Mesenchymal stem cell (in vitro differentiated cells and primary cell): ENCODE data around the gene SPECC1L.

ENCODE experiments used
- DNase-seq: peaks from one replicate; pipeline ENCODE4 v3.0.0-alpha.2; 2013
- H2AFZ ChIP-seq: one replicate; pipeline ENCODE4 v1.6.1; 2013; ENCODE audit warnings: low read depth, mild to moderate bottlenecking, control low read depth, inconsistent platforms, low read length, moderate library complexity
- H2AK5ac ChIP-seq: 2 replicates; pipeline ENCODE4 v1.6.1; 2013; ENCODE audit warnings: low read length, moderate library complexity, mild to moderate bottlenecking, inconsistent platforms; ENCODE audit not compliant: severe bottlenecking
- H2BK120ac ChIP-seq: one replicate; pipeline ENCODE4 v1.6.1; 2013; ENCODE audit warnings: low read depth, mild to moderate bottlenecking, inconsistent platforms, low read length, moderate library complexity
- H2BK12ac ChIP-seq, 2 experiments: one replicate each; pipeline ENCODE4 v1.6.1; 2013; ENCODE audit warnings: inconsistent platforms in 2 of 2, low read length in 2 of 2, mild to moderate bottlenecking in 2 of 2, moderate library complexity in 2 of 2, control low read depth in 1 of 2
- H2BK15ac ChIP-seq: one replicate; pipeline ENCODE4 v1.6.1; 2013; ENCODE audit warnings: mild to moderate bottlenecking, low read depth, inconsistent platforms; ENCODE audit not compliant: poor library complexity, severe bottlenecking
- H2BK5ac ChIP-seq: 2 replicates; pipeline ENCODE4 v1.6.1; 2013; ENCODE audit warnings: low read depth, mild to moderate bottlenecking, low read length, control low read depth, inconsistent platforms; ENCODE audit not compliant: poor library complexity, severe bottlenecking
- H3K14ac ChIP-seq, 2 experiments: one replicate each; pipeline ENCODE4 v1.6.1; 2013; ENCODE audit warnings: inconsistent platforms in 2 of 2, low read length in 2 of 2, control low read depth in 1 of 2, mild to moderate bottlenecking in 1 of 2, moderate library complexity in 1 of 2
- H3K18ac ChIP-seq, 2 experiments: one replicate each; pipeline ENCODE4 v1.6.1; 2013; ENCODE audit warnings: inconsistent platforms in 2 of 2, low read length in 2 of 2, control low read depth in 1 of 2, low read depth in 1 of 2, mild to moderate bottlenecking in 1 of 2
- H3K23ac ChIP-seq, 2 experiments: one replicate each; pipeline ENCODE4 v1.6.1; 2013; ENCODE audit warnings: inconsistent platforms in 2 of 2, low read length in 2 of 2, mild to moderate bottlenecking in 2 of 2, moderate library complexity in 2 of 2, control low read depth in 1 of 2
- H3K27ac ChIP-seq: 2 replicates; pipeline ENCODE4 v1.5.1; 2013; ENCODE audit warnings: mild to moderate bottlenecking, moderate library complexity, low read length, control low read depth, inconsistent platforms; ENCODE audit not compliant: poor library complexity, severe bottlenecking
- H3K27me3 ChIP-seq, 2 experiments: 2 replicates each; pipeline versions ENCODE4 v1.6.1 to v1.7.0; 2013; ENCODE audit warnings: low read length in 2 of 2, mild to moderate bottlenecking in 2 of 2, moderate library complexity in 2 of 2, control low read depth in 1 of 2, inconsistent platforms in 1 of 2; ENCODE audit not compliant: control insufficient read depth in 1 of 2, insufficient read depth in 1 of 2
- H3K36me3 ChIP-seq, 2 experiments: 2 replicates each; pipeline versions ENCODE4 v1.6.1 to v1.7.0; 2013; ENCODE audit warnings: low read length in 2 of 2, control low read depth in 1 of 2, inconsistent platforms in 1 of 2, low read depth in 1 of 2, mild to moderate bottlenecking in 1 of 2; ENCODE audit not compliant: insufficient read depth in 2 of 2, control insufficient read depth in 1 of 2
- H3K4ac ChIP-seq, 2 experiments: one replicate each; pipeline ENCODE4 v1.6.1; 2013; ENCODE audit warnings: inconsistent platforms in 2 of 2, low read length in 2 of 2, mild to moderate bottlenecking in 2 of 2, moderate library complexity in 2 of 2, control low read depth in 1 of 2, low read depth in 1 of 2
- H3K4me1 ChIP-seq: 2 replicates; pipeline ENCODE4 v1.6.1; 2013; ENCODE audit warnings: low read depth, low read length, control low read depth; ENCODE audit not compliant: control insufficient read depth, insufficient read depth
- H3K4me2 ChIP-seq: 2 replicates; pipeline ENCODE4 v1.6.1; 2013; ENCODE audit warnings: low read length, mild to moderate bottlenecking, inconsistent platforms; ENCODE audit not compliant: poor library complexity, severe bottlenecking
- H3K4me3 ChIP-seq, 2 experiments: 2 replicates each; pipeline versions ENCODE4 v1.5.1 to v1.7.0; 2013; ENCODE audit warnings: low read length in 2 of 2, mild to moderate bottlenecking in 2 of 2, control low read depth in 1 of 2, low read depth in 1 of 2; ENCODE audit not compliant: insufficient read depth in 1 of 2
- H3K79me1 ChIP-seq: replicated peaks from 2 replicates; pipeline ENCODE4 v1.6.1; 2013; ENCODE audit warnings: mild to moderate bottlenecking, control low read depth, low read length, inconsistent platforms; ENCODE audit not compliant: poor library complexity, severe bottlenecking
- H3K9ac ChIP-seq: 2 replicates; pipeline ENCODE4 v1.7.0; 2013; ENCODE audit warnings: mild to moderate bottlenecking, low read length, moderate library complexity
- H3K9me3 ChIP-seq: 2 replicates; pipeline ENCODE4 v1.7.0; 2013; ENCODE audit warnings: mild to moderate bottlenecking, low read length; ENCODE audit not compliant: control insufficient read depth
- H4K8ac ChIP-seq: one replicate; pipeline ENCODE4 v1.6.1; 2013; ENCODE audit warnings: inconsistent platforms, mild to moderate bottlenecking, low read length, moderate library complexity
- H4K91ac ChIP-seq: one replicate; pipeline ENCODE4 v1.6.1; 2013; ENCODE audit warnings: mild to moderate bottlenecking, low read length, inconsistent platforms
- WGBS: methylation state at CpG from one replicate; pipeline ENCODE4 v1.1.7; 2013; ENCODE audit warnings: mixed read lengths; 5-methylcytosine and 5-hydroxymethylcytosine counted together

SPECC1L gene

GRCh38 chr22:24444251-24444650 lies 173.6 kb downstream of the SPECC1L start:
- H2BK120ac ChIP-seq: no peak overlapping the region
- no peak overlapping the region for H3K4me2 ChIP-seq
- H3K14ac ChIP-seq: no peak overlapping the region
- H3K27ac ChIP-seq: no peak overlapping the region
- no peak overlapping the region for H3K9ac ChIP-seq
- no peaks in the 10 kb centered on the region for H3K27me3 ChIP-seq
- no peak overlapping the region for H4K91ac ChIP-seq
- H3K4me3 ChIP-seq: no peak overlapping the region
- no peaks in the 10 kb centered on the region for H3K79me1 ChIP-seq
- DNase-seq: no peak
- no peak overlapping the region for H3K18ac ChIP-seq
- H2AFZ ChIP-seq: no peak overlapping the region
- no peak overlapping the region for H2BK15ac ChIP-seq
- H3K36me3 ChIP-seq: no peaks in the 10 kb centered on the region
- no peak overlapping the region for H3K23ac ChIP-seq
- H4K8ac ChIP-seq: no peak overlapping the region
- H2BK5ac ChIP-seq: no peak overlapping the region
- no peak overlapping the region for H3K4ac ChIP-seq
- no peaks in the 10 kb centered on the region for H3K9me3 ChIP-seq
- peaks cover 10% of the 10 kb centered on the region for H3K4me1 ChIP-seq
- WGBS: 92% methylated on average over 3 of the region's 3 CpGs
- H2BK12ac ChIP-seq: no peak overlapping the region
- no peak overlapping the region for H2AK5ac ChIP-seq

GRCh38 chr22:24444729-24445466 lies 174.3 kb downstream of the SPECC1L start:
- Histone ChIP-seq H3K27me3 (no peaks in the 10 kb centered on the region), H2AK5ac (no peak overlapping the region), H2BK5ac (no peak overlapping the region), H3K4me2 (no peak overlapping the region), H4K91ac (no peak overlapping the region), H2BK120ac (no peak overlapping the region), H3K4me1 (peaks cover 10% of the 10 kb centered on the region), H3K27ac (no peak overlapping the region), H2BK15ac (no peak overlapping the region), H3K79me1 (no peaks in the 10 kb centered on the region), H3K4me3 (no peak overlapping the region), H3K23ac (peak overlapping the region in 1 of 2 experiments; percentile 15), H3K9me3 (no peaks in the 10 kb centered on the region), H2AFZ (no peak overlapping the region), H3K36me3 (no peaks in the 10 kb centered on the region), H4K8ac (no peak overlapping the region), H2BK12ac (no peak overlapping the region), H3K18ac (no peak overlapping the region), H3K4ac (no peak overlapping the region), H3K9ac (no peak overlapping the region), H3K14ac (peak overlapping the region in 1 of 2 experiments; percentile 26)
- WGBS: 76% methylated on average over 11 of the region's 12 CpGs
- no peak for DNase-seq

GRCh38 chr22:24445481-24446259 lies 175.0 kb downstream of the SPECC1L start:
- Histone ChIP-seq H2BK15ac (no peak overlapping the region), H3K18ac (peak overlapping the region in 1 of 2 experiments; percentile 11), H2AK5ac (no peak overlapping the region), H3K9ac (no peak overlapping the region), H3K27ac (no peak overlapping the region), H3K4me2 (no peak overlapping the region), H4K91ac (no peak overlapping the region), H2BK12ac (no peak overlapping the region), H3K79me1 (no peaks in the 10 kb centered on the region), H3K4ac (no peak overlapping the region), H2AFZ (no peak overlapping the region), H3K23ac (no peak overlapping the region), H3K36me3 (no peaks in the 10 kb centered on the region), H4K8ac (no peak overlapping the region), H2BK5ac (no peak overlapping the region), H2BK120ac (no peak overlapping the region), H3K4me1 (peaks cover 10% of the 10 kb centered on the region), H3K4me3 (no peak overlapping the region), H3K14ac (peak overlapping the region in 1 of 2 experiments; percentile 26), H3K27me3 (no peaks in the 10 kb centered on the region), H3K9me3 (peaks cover 4% of the 10 kb centered on the region)
- 64% methylated on average over 11 of the region's 11 CpGs for WGBS
- no peak for DNase-seq

GRCh38 chr22:24446260-24446611 lies 175.6 kb downstream of the SPECC1L start:
- Histone ChIP-seq H2BK120ac (no peak overlapping the region), H3K23ac (no peak overlapping the region), H3K4me3 (no peak overlapping the region), H2BK12ac (no peak overlapping the region), H3K36me3 (no peaks in the 10 kb centered on the region), H4K8ac (no peak overlapping the region), H2BK15ac (no peak overlapping the region), H2AK5ac (no peak overlapping the region), H2BK5ac (no peak overlapping the region), H3K9me3 (peaks cover 8% of the 10 kb centered on the region), H3K9ac (no peak overlapping the region), H3K18ac (no peak overlapping the region), H4K91ac (no peak overlapping the region), H3K79me1 (no peaks in the 10 kb centered on the region), H2AFZ (no peak overlapping the region), H3K4me1 (peaks cover 10% of the 10 kb centered on the region), H3K4ac (no peak overlapping the region), H3K14ac (no peak overlapping the region), H3K27ac (no peak overlapping the region), H3K4me2 (no peak overlapping the region), H3K27me3 (no peaks in the 10 kb centered on the region)
- DNase-seq: no peak
- 90% methylated on average over 3 of the region's 3 CpGs for WGBS
